CD4-positive, alpha-beta T cell (primary cell): ENCODE results near the gene CNBP. TPM values are rescaled to one million over a fixed set of nuclear protein-coding genes. Genes with fewer than 3 reads are reported as not detected.

ENCODE experiments used
- ATAC-seq: fragments of 200-7000 bp; cut with Tn5 transposase; one replicate; pipeline ENCODE4 v1.10.0; 2022; ENCODE audit warnings: mild to moderate bottlenecking; ENCODE audit not compliant: poor library complexity
- CTCF ChIA-PET: fragments of 350-600 bp; sonication (Branson Sonifier 250); formaldehyde crosslinking; loops from one replicate; lab custom pipeline; 2021; ENCODE audit warnings: antibody characterized with exemption, inconsistent platforms; lab: Charles Lee
- POLR2A ChIA-PET: fragments of 350-600 bp; sonication (Branson Sonifier 250); formaldehyde crosslinking; loops from one replicate; lab custom pipeline; 2021; ENCODE audit warnings: antibody characterized with exemption, inconsistent platforms; lab: Charles Lee
- DNase-seq, 14 experiments: peaks; one replicate each; pipeline ENCODE4 v3.0.0-alpha.2; 2013 to 2020; ENCODE audit warnings: mixed read lengths in 2 of 14
- H3K27ac ChIP-seq, 2 donors: one replicate each; pipeline versions ENCODE4 v1.5.1 to v1.7.0; 2013; ENCODE audit warnings: low read length in 2 of 2, low read depth in 1 of 2, mild to moderate bottlenecking in 1 of 2
- H3K27me3 ChIP-seq, 2 experiments: 1 replicate in 1 of 2; 2 replicates in 1 of 2; pipeline versions ENCODE4 v1.6.1 to v1.7.0; 2013; ENCODE audit warnings: low read length in 2 of 2, control low read depth in 1 of 2, mild to moderate bottlenecking in 1 of 2, moderate library complexity in 1 of 2; ENCODE audit not compliant: insufficient read depth in 2 of 2, control insufficient read depth in 1 of 2
- H3K36me3 ChIP-seq: one replicate; pipeline ENCODE4 v1.6.1; 2013; ENCODE audit warnings: low read length, control low read depth; ENCODE audit not compliant: insufficient read depth
- H3K4me1 ChIP-seq: one replicate; pipeline ENCODE4 v1.6.1; 2013; ENCODE audit warnings: low read length, control low read depth; ENCODE audit not compliant: insufficient read depth
- H3K4me3 ChIP-seq: one replicate; pipeline ENCODE4 v1.5.1; 2013; ENCODE audit warnings: mild to moderate bottlenecking, low read length, moderate library complexity
- H3K9me3 ChIP-seq, 2 experiments: 1 replicate in 1 of 2; 2 replicates in 1 of 2; pipeline versions ENCODE4 v1.6.1 to v1.7.0; 2013; ENCODE audit warnings: low read length in 2 of 2, mild to moderate bottlenecking in 2 of 2, control low read depth in 1 of 2, moderate library complexity in 1 of 2; ENCODE audit not compliant: control insufficient read depth in 1 of 2, insufficient read depth in 1 of 2
- H3K27ac Mint-ChIP-seq: one replicate; pipeline ENCODE4 v1.8.0; 2020; ENCODE audit warnings: mixed read lengths
- H3K27me3 Mint-ChIP-seq: one replicate; pipeline ENCODE4 v1.8.0; 2021; ENCODE audit warnings: mixed read lengths
- H3K36me3 Mint-ChIP-seq: one replicate; pipeline ENCODE4 v1.8.0; 2021; ENCODE audit warnings: low read depth, mixed read lengths
- H3K4me1 Mint-ChIP-seq: one replicate; pipeline ENCODE4 v1.8.0; 2021; ENCODE audit warnings: low read depth, mixed read lengths
- H3K4me3 Mint-ChIP-seq: one replicate; pipeline ENCODE4 v1.8.0; 2020; ENCODE audit warnings: mild to moderate bottlenecking, mixed read lengths
- H3K9me3 Mint-ChIP-seq: one replicate; pipeline ENCODE4 v1.8.0; 2020; ENCODE audit warnings: mixed read lengths
- intact Hi-C, 2 experiments: fragments of 100-400 bp; cut with DNase I in 1 of 2; cut with micrococcal nuclease in 1 of 2; formaldehyde crosslinking; loops; one replicate each; pipeline versions ENCODE4 v1.15.1 to v1.9.0; 2023 to 2025; cut with DNase I, micrococcal nuclease
- total RNA-seq, 174 experiments: library from RNA in 2 of 174; stranded (reverse) in 2 of 174; gene quantifications; one replicate each; pipeline ENCODE4 v1.2.3 and lab custom pipeline; 2021 to 2026
- TF ChIP-seq, protein P1 (sequence below): fragments of 200-600 bp; IDR thresholded peaks from one replicate; pipeline ENCODE4 v1.8.0; 2022; ENCODE audit warnings: antibody characterized with exemption, mild to moderate bottlenecking

CNBP gene
- total RNA-seq, 2 experiments from 2014 or later: 260 to 267 TPM

DNA sequence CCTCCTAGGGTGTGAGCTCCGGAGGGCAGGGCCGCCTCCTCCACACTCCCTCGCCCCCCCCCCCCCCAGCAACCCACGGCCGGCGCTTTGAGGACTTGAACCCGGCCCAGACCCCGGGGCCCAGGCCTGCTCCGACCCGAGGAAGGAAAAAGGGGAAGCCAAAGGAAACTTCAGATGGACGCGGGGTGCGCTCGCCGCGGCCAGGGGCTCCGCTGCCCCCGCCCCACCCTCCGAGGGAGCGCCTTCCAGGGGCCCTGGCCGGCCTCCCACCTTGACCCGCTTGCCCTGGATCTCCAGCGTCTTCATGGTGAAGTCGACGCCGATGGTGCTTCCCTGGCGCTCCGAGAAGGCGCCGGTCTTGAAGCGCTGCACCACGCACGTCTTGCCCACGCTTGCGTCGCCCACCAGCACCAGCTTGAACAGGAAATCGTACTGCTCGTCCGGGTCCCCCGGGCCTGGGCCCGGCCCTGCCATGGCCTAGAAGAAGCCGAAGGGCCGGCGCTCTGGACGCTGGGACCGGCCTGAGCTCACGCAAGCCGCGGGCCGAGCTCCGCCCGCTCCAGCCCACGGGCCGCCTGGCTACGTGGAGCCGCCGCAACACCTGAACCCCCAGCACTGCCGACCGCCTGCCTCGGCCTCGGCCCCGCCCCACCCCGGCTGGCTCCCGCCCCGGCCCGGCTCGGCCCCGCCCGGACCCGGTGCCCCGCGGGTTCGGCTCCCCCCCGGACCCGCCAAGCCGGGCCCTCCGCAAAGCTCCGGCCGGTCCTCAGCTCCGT is 62.5 kb downstream of the CNBP start:
- ChIA-PET CTCF (interaction anchor here (0.8 to 4.9 kb wide), 9 partner anchors 15 to 151 kb away, joined by 3 to 33 read pairs (median 4); no protein-coding TSS in a partner anchor), POLR2A (interaction anchor here (0.6 to 10.6 kb wide), 41 partner anchors 8 to 991 kb away, joined by 3 to 120 read pairs (median 6); partner anchors contain the start of genes ACAD9, CFAP92, CNBP and COPG1)
- peaks cover 45% of the 10 kb centered on the region for H3K4me1 Mint-ChIP-seq
- no peaks in the 10 kb centered on the region for H3K27me3 Mint-ChIP-seq
- H3K4me3 Mint-ChIP-seq: peak overlapping the region; percentile 95
- TF ChIP-seq, protein P1, sequence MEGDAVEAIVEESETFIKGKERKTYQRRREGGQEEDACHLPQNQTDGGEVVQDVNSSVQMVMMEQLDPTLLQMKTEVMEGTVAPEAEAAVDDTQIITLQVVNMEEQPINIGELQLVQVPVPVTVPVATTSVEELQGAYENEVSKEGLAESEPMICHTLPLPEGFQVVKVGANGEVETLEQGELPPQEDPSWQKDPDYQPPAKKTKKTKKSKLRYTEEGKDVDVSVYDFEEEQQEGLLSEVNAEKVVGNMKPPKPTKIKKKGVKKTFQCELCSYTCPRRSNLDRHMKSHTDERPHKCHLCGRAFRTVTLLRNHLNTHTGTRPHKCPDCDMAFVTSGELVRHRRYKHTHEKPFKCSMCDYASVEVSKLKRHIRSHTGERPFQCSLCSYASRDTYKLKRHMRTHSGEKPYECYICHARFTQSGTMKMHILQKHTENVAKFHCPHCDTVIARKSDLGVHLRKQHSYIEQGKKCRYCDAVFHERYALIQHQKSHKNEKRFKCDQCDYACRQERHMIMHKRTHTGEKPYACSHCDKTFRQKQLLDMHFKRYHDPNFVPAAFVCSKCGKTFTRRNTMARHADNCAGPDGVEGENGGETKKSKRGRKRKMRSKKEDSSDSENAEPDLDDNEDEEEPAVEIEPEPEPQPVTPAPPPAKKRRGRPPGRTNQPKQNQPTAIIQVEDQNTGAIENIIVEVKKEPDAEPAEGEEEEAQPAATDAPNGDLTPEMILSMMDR: no peak
- H3K4me3 ChIP-seq: peak overlapping the region; percentile 93
- H3K36me3 ChIP-seq: peaks cover 17% of the 10 kb centered on the region
- H3K9me3 ChIP-seq: no peaks in the 10 kb centered on the region
- H3K27me3 ChIP-seq: no peaks in the 10 kb centered on the region
- intact Hi-C loops: loop anchor here (1.0 to 5.0 kb wide), 3 partner anchors 40 to 126 kb away; partner anchors contain the start of genes COPG1 (in 1 of the 2) and ISY1 (in 1 of the 2)
- ATAC-seq (peak; percentile 9), DNase-seq (peak in 9 of 14 experiments; percentile 29 to 71 (median 48))
- no peaks in the 10 kb centered on the region for H3K9me3 Mint-ChIP-seq
- peaks cover 43% of the 10 kb centered on the region for H3K36me3 Mint-ChIP-seq
- H3K27ac ChIP-seq: peak overlapping the region; percentile 82 to 90
- peaks cover 60% of the 10 kb centered on the region for H3K4me1 ChIP-seq
- peak overlapping the region; percentile 89 for H3K27ac Mint-ChIP-seq

DNA sequence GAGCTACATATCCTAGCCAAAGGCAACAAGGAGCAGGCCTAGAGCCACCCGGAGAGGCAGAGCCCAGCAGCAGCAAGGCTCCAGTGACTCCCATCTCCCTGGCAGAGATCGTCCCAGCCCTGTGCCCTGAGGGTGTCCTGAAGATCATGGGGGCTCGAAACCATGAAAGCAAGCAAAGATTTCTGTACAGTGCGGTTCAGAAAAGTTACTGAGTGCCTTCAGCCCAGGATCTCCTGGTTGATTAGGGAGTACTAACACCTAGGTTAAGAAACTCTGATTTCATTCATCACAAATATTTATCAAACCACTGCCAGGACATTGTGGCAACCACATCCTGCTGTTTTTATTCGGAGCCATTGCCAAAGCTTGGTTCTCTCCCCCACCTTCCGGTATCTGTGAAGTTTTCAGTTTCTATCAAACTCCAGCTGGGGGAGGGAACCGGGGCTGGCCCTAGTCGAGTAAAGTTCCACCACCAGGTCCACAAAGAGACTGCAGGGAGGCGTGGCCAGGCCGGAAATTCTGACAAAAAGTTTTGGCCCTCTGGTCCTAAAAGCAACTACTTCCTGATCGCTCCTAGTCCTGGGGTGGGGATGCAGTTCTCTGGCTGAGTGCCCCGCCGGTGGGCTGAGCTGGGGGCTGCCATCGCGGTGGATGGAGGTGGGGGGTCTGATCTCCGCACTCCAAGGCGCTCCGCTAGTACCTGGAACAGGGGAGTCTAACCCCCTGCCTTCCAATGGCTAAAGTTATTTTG is 63.3 kb downstream of the CNBP start:
- peak overlapping the region; percentile 93 for H3K4me3 ChIP-seq
- peak; percentile 61 for ATAC-seq
- ChIA-PET POLR2A (interaction anchor here (0.6 to 10.6 kb wide), 39 partner anchors 7 to 440 kb away, joined by 3 to 120 read pairs (median 5); partner anchors contain the start of genes ACAD9, CFAP92, CNBP and COPG1), CTCF (interaction anchor here (0.5 to 4.9 kb wide), 9 partner anchors 14 to 440 kb away, joined by 3 to 33 read pairs (median 4); no protein-coding TSS in a partner anchor)
- DNase-seq: peak; percentile 78 to 98 (median 87)
- H3K9me3 ChIP-seq: no peaks in the 10 kb centered on the region
- no peaks in the 10 kb centered on the region for H3K27me3 ChIP-seq
- peaks cover 68% of the 10 kb centered on the region for H3K4me1 ChIP-seq
- Mint-ChIP-seq H3K9me3 (no peaks in the 10 kb centered on the region), H3K4me1 (peaks cover 51% of the 10 kb centered on the region), H3K27ac (peak overlapping the region; percentile 89), H3K27me3 (no peaks in the 10 kb centered on the region), H3K36me3 (peaks cover 49% of the 10 kb centered on the region), H3K4me3 (peak overlapping the region; percentile 95)
- intact Hi-C loops: loop anchor here (1.0 to 5.0 kb wide), 5 partner anchors 10 to 127 kb away; partner anchors contain the start of genes COPG1 (in 1 of the 2) and ISY1 (in 1 of the 2)
- H3K36me3 ChIP-seq: peaks cover 17% of the 10 kb centered on the region
- TF ChIP-seq, protein P1: peak; percentile 36
- H3K27ac ChIP-seq: peak overlapping the region; percentile 82 to 90
